ENCODE data around the gene ESCO1. TPM values are rescaled to one million over a fixed set of nuclear protein-coding genes. Genes with fewer than 3 reads are reported as not detected.
"Not testable (repeated sequence)": the region's sequence is repeated elsewhere in the genome, so short reads cannot be mapped to it uniquely, and the experiment has no call there.

ESCO1 gene
- total RNA-seq, 1 donor from 2014 or later, result 13.6 TPM

DNA sequence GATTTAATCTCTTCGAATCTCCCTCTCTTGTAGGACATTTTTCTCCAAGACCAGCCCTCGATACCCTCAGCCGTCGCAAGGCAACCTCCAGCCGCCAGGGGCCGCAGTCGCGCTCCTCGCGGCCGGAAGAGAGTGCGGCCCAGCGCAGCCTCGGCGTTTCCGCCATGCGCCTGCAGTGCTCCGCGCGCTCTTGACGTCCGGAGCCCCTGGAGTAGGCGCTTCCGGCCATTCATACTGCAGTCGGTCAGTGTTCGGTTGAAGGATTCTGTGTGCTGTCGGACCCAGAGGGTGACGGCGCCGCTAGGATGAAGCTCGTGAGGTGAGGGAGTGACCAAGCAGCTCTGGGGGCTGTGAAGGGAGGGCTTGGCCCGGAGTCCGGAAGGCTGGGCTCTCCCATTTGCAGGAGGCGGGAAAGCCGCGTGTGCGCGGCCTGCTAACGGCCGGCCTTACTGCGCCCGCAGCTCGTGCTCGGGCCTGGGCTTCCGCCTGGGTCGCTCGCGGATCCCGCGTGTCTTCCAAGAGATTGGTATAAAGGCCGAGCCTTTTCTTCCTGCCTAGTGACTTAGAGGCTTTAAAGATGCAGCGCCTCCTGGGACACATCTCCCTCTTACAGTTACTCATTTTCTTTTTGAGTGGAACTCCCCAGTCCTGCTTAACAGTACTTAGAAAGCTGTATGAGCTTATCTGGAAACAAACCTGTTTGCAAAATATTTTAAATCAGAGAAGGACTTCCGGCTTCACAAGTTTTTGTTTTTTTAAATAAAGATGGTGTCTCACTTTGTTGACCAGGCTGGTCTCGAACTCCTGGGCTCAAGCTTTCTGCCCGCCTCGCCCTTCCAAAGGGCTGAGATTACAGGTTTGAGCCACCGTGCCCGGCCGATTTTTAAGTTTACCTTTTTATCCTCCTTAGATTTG is 11.9 kb upstream of the ESCO1 start, which contains the start of gene SNRPD1:
Gene SNRPD1, plus strand, starts transcription at position 190 of the 915 bp plus-strand sequence. Its CDS starts 116 bp downstream, at position 306.
- no peaks in the 10 kb centered on the region for H3K27me3 ChIP-seq (ENCODE audit: control insufficient read depth in 3 of 3, insufficient read depth in 3 of 3, low read length in 3 of 3)
- peak within 1 kb of the TSS; percentile 88 to 89 (median 88) for H3K9ac ChIP-seq (ENCODE audit: low read depth in 1 of 3, low read length in 3 of 3)
- H3K27ac ChIP-seq (ENCODE audit: low read depth, low read length), result peak within 1 kb of the TSS; percentile 71
- peaks cover 7 to 11% (median 10%) of the 10 kb centered on the region in 3 donors for H3K4me1 ChIP-seq (ENCODE audit: control insufficient read depth in 3 of 3, insufficient read depth in 3 of 3, low read length in 3 of 3)
- H3K9me3 ChIP-seq (ENCODE audit: control insufficient read depth in 3 of 3, low read length in 3 of 3), result no peaks in the 10 kb centered on the region
- H3K36me3 ChIP-seq (ENCODE audit: control insufficient read depth in 3 of 3, insufficient read depth in 3 of 3, low read length in 3 of 3), result peaks cover 0 to 2% (median 0%) of the 10 kb centered on the region in 3 donors
- H3K4me3 ChIP-seq (ENCODE audit: low read length in 3 of 3), result peak within 1 kb of the TSS; percentile 94 to 98 (median 95)

DNA sequence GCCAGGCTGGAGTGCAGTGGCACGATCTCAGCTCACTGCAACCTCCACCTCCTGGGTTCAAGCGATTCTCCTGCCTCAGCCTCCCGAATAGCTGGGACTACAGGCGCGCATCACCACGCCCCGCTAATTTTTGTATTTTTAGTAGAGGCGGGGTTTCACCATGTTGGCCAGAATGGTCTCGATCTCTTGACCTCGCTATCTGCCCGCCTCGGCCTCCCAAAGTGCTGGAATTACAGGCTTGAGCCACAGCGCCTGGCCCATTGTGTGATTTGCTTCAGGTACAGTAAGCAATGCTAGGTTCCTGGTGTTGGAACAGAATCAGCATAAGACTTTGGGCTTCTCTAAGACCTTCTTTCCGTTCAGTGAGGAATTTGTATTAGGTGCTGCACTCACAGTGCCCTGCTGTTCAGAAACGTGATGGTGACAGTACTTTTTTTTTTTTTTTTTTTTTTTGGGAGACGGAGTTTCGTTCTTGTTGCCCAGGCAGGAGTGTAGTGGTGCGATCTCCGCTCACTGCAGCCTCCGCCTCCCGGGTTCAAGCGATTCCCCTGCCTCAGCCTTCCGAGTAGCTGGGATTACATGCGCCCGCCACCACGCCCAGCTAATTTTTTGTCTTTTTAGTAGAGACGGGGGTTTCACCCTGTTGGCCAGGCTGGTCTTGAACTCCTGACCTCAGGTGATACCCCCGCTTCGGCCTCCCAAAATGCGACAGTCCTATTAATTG is 11.1 kb upstream of the ESCO1 start:
- H3K9me3 ChIP-seq (ENCODE audit: control insufficient read depth in 3 of 3, low read length in 3 of 3); H3K36me3 ChIP-seq (ENCODE audit: control insufficient read depth in 3 of 3, insufficient read depth in 3 of 3, low read length in 3 of 3); H3K27me3 ChIP-seq (ENCODE audit: control insufficient read depth in 3 of 3, insufficient read depth in 3 of 3, low read length in 3 of 3): not testable (repeated sequence)
- peak overlapping the region; percentile 71 for H3K27ac ChIP-seq (ENCODE audit: low read depth, low read length)
- peak overlapping the region; percentile 88 to 89 (median 88) for H3K9ac ChIP-seq (ENCODE audit: low read depth in 1 of 3, low read length in 3 of 3)
- H3K4me1 ChIP-seq (ENCODE audit: control insufficient read depth in 3 of 3, insufficient read depth in 3 of 3, low read length in 3 of 3), result peaks cover 7 to 11% (median 10%) of the 10 kb centered on the region in 3 donors
- H3K4me3 ChIP-seq (ENCODE audit: low read length in 3 of 3), result peak overlapping the region; percentile 94 to 98 (median 95)

DNA sequence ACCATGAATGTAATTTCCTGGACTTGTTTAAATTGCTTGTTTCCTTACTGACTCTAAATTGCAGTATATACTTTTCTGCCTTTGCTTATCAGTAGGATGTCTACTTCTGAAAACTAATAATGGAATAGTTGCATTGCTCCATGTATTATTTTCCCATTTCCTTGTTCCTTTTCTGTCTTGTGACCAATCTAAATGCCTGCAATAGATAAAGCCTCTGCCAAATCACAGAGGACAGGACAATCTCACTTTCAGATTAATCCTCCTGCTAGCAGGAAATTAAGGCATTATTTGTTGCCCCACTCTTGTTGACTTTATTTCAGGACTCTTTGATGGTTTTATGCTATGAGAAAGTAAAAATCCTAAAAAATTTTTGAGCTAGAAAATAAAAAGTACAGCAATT is 4.7 kb upstream of the ESCO1 start:
- Histone ChIP-seq H3K27ac (ENCODE audit: low read depth, low read length) (no peak overlapping the region), H3K27me3 (ENCODE audit: control insufficient read depth in 3 of 3, insufficient read depth in 3 of 3, low read length in 3 of 3) (no peaks in the 10 kb centered on the region), H3K36me3 (ENCODE audit: control insufficient read depth in 3 of 3, insufficient read depth in 3 of 3, low read length in 3 of 3) (peaks cover 0 to 2% (median 0%) of the 10 kb centered on the region in 3 donors), H3K4me1 (ENCODE audit: control insufficient read depth in 3 of 3, insufficient read depth in 3 of 3, low read length in 3 of 3) (peaks cover 0 to 2% (median 0%) of the 10 kb centered on the region in 3 donors), H3K4me3 (ENCODE audit: low read length in 3 of 3) (no peak overlapping the region), H3K9me3 (ENCODE audit: control insufficient read depth in 3 of 3, low read length in 3 of 3) (no peaks in the 10 kb centered on the region), H3K9ac (ENCODE audit: low read depth in 1 of 3, low read length in 3 of 3) (no peak overlapping the region)

DNA sequence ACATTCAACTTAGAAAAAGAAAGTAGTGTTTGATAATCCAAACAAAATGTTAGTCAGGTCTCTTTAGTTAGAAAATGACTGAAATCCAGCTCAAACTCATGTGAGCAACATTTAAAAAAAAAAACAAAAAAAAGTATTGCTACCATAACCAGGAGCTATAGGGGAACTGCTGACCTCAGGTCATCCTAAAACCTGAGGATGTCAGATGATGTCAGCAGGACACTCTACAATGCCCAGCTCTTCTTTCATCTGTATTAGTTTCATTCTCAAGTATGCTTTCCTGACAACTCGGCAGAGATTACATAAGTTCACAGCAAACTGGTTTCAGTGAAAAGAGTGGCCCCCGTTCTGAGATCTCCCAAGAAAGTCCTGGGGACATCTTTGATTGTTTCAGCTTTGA is 4.2 kb upstream of the ESCO1 start:
- Histone ChIP-seq H3K4me3 (ENCODE audit: low read length in 3 of 3) (no peak overlapping the region), H3K9me3 (ENCODE audit: control insufficient read depth in 3 of 3, low read length in 3 of 3) (no peaks in the 10 kb centered on the region), H3K27me3 (ENCODE audit: control insufficient read depth in 3 of 3, insufficient read depth in 3 of 3, low read length in 3 of 3) (no peaks in the 10 kb centered on the region), H3K9ac (ENCODE audit: low read depth in 1 of 3, low read length in 3 of 3) (no peak overlapping the region), H3K4me1 (ENCODE audit: control insufficient read depth in 3 of 3, insufficient read depth in 3 of 3, low read length in 3 of 3) (peaks cover 0 to 7% (median 1%) of the 10 kb centered on the region in 3 donors), H3K27ac (ENCODE audit: low read depth, low read length) (no peak overlapping the region), H3K36me3 (ENCODE audit: control insufficient read depth in 3 of 3, insufficient read depth in 3 of 3, low read length in 3 of 3) (peaks cover 0 to 2% (median 0%) of the 10 kb centered on the region in 3 donors)

DNA sequence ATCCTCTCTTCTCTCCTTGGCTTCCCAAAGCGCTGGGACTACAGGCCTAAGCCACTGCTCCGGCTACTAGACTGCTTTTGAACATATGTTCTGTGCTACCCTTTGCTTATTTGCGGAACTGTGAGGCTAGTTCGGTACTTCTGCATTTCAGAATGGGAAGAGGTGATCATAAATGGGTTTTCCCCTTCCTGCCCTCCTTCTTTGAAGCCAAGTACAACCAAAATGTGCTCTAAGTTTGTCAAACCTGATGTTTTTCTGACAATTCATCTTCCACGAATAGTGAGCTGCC is 1.7 kb upstream of the ESCO1 start:
- no peaks in the 10 kb centered on the region for H3K27me3 ChIP-seq (ENCODE audit: control insufficient read depth in 3 of 3, insufficient read depth in 3 of 3, low read length in 3 of 3)
- H3K36me3 ChIP-seq (ENCODE audit: control insufficient read depth in 3 of 3, insufficient read depth in 3 of 3, low read length in 3 of 3), result peaks cover 0 to 2% (median 0%) of the 10 kb centered on the region in 3 donors
- H3K9me3 ChIP-seq (ENCODE audit: control insufficient read depth in 3 of 3, low read length in 3 of 3), result no peaks in the 10 kb centered on the region
- H3K4me1 ChIP-seq (ENCODE audit: control insufficient read depth in 3 of 3, insufficient read depth in 3 of 3, low read length in 3 of 3), result peaks cover 9 to 23% (median 13%) of the 10 kb centered on the region in 3 donors
- H3K27ac ChIP-seq (ENCODE audit: low read depth, low read length), result no peak overlapping the region
- no peak overlapping the region for H3K4me3 ChIP-seq (ENCODE audit: low read length in 3 of 3)
- no peak overlapping the region for H3K9ac ChIP-seq (ENCODE audit: low read depth in 1 of 3, low read length in 3 of 3)

DNA sequence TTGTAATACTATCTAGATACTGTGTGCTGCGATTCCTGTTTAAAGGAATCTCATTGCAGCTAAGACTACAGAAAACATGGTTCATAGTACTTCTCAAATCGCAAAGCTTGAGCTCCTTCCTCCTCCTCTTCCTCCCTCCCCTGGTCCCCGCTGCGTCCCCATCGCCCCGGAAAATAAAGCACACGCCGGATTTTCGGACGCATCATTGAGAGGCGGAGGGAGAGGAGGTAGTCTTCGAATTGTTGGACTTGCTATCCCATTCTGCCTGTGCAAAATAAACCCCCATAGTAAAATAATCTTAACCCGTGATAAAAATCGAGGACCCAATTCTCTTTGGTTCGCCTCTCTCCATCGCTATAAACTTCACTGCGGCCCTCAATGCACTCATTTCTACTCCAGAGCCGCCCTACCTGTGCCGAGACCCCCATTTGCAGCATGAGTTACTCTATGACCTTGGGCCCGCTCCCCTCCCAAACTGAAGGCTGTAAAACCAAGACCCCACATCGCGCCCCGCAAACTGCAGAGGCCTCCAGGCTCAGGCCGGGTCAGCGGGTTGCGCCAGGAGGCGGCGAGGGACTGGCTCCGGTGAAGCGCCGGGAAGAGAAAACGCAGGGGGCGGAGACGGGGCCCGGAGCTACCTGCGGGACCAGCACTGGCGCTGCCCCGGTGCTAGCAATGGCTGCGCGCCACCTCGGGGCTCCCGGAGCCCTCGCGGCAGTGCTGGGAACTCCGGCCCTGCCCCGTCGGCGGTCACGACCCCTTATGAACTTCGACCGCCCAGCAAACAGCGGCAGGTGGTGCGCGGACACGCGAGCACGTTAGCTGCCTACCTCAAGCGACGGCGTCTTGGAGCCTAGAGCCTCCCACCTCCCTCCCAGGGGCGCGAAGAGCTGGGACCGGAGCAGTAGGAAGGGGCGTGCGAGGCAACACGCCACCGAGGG is 649 bp downstream of the ESCO1 start:
- Histone ChIP-seq H3K36me3 (ENCODE audit: control insufficient read depth in 3 of 3, insufficient read depth in 3 of 3, low read length in 3 of 3) (peaks cover 0 to 2% (median 0%) of the 10 kb centered on the region in 3 donors), H3K9me3 (ENCODE audit: control insufficient read depth in 3 of 3, low read length in 3 of 3) (no peaks in the 10 kb centered on the region), H3K27me3 (ENCODE audit: control insufficient read depth in 3 of 3, insufficient read depth in 3 of 3, low read length in 3 of 3) (no peaks in the 10 kb centered on the region), H3K4me1 (ENCODE audit: control insufficient read depth in 3 of 3, insufficient read depth in 3 of 3, low read length in 3 of 3) (peaks cover 9 to 23% (median 13%) of the 10 kb centered on the region in 3 donors), H3K27ac (ENCODE audit: low read depth, low read length) (peak overlapping the region; percentile 98), H3K4me3 (ENCODE audit: low read length in 3 of 3) (peak overlapping the region; percentile 94 to 100 (median 100)), H3K9ac (ENCODE audit: low read depth in 1 of 3, low read length in 3 of 3) (peak overlapping the region; percentile 98 to 100 (median 99))

DNA sequence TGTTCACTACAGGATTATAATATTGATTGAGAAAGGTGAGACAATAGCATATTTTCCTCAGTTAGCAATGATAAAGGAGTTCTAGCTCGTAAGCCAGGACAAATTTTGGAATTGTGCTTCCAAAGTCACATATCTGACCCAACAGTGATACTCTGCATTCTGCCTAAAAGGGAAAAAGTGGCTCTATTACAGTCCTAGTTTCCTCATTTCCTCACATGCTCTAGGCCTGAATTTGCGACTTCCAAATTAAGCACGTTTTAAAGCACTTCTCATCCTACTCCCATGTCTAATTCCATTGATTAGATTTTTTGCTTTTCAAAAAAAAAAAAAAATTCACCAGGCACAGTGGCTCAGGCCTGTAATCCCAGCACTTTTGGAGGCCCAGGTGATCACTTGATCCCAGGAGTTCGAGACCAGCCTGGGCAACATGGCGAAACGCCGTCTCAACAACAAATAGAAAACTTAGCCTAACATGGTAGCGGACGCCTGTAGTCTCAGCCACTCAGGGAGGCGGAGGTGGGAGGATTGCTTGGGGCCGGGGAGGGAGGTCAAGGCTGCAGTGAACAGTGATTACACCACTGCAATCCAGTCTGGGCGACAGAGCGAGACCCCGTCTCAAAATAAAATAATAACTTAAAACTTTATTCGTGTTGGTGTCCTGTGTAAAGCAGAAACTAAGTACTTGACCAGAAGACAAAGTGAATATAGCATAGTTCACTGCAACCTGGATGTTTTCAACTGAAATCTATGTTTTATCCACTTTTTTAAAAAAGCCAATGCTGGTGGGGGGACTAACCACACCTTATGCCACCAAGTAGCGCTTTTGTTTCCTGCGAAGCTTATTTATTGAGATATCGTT is 1.5 kb downstream of the ESCO1 start:
- peak overlapping the region; percentile 98 for H3K27ac ChIP-seq (ENCODE audit: low read depth, low read length)
- no peaks in the 10 kb centered on the region for H3K27me3 ChIP-seq (ENCODE audit: control insufficient read depth in 3 of 3, insufficient read depth in 3 of 3, low read length in 3 of 3)
- H3K4me1 ChIP-seq (ENCODE audit: control insufficient read depth in 3 of 3, insufficient read depth in 3 of 3, low read length in 3 of 3), result peaks cover 9 to 23% (median 13%) of the 10 kb centered on the region in 3 donors
- H3K9me3 ChIP-seq (ENCODE audit: control insufficient read depth in 3 of 3, low read length in 3 of 3), result no peaks in the 10 kb centered on the region
- peaks cover 0 to 2% (median 0%) of the 10 kb centered on the region in 3 donors for H3K36me3 ChIP-seq (ENCODE audit: control insufficient read depth in 3 of 3, insufficient read depth in 3 of 3, low read length in 3 of 3)
- peak overlapping the region; percentile 94 to 100 (median 100) for H3K4me3 ChIP-seq (ENCODE audit: low read length in 3 of 3)
- peak overlapping the region; percentile 98 to 100 (median 99) for H3K9ac ChIP-seq (ENCODE audit: low read depth in 1 of 3, low read length in 3 of 3)

DNA sequence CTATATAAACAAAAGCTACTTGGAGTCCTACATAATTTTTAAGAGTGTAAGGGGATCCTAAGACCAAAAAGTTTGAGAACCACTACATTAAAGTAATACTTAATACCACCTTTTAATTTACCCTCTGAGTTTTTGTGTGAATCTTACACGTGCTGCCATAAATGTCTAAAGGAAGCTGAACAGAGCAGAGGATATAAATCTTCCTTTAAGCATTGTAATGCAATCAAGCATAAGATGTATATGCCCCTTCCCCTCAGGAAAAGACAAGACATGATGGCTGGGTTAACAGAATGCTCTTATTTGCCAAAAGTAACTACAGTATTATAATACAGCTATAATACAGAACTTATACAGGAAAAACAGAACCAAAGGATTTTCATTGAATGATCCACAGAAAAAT is 2.9 kb downstream of the ESCO1 start:
- Histone ChIP-seq H3K4me1 (ENCODE audit: control insufficient read depth in 3 of 3, insufficient read depth in 3 of 3, low read length in 3 of 3) (peaks cover 9 to 23% (median 13%) of the 10 kb centered on the region in 3 donors), H3K4me3 (ENCODE audit: low read length in 3 of 3) (no peak overlapping the region), H3K36me3 (ENCODE audit: control insufficient read depth in 3 of 3, insufficient read depth in 3 of 3, low read length in 3 of 3) (peaks cover 0 to 2% (median 0%) of the 10 kb centered on the region in 3 donors), H3K27me3 (ENCODE audit: control insufficient read depth in 3 of 3, insufficient read depth in 3 of 3, low read length in 3 of 3) (no peaks in the 10 kb centered on the region), H3K9ac (ENCODE audit: low read depth in 1 of 3, low read length in 3 of 3) (no peak overlapping the region), H3K27ac (ENCODE audit: low read depth, low read length) (no peak overlapping the region), H3K9me3 (ENCODE audit: control insufficient read depth in 3 of 3, low read length in 3 of 3) (no peaks in the 10 kb centered on the region)
